GM19043 (cell line): ENCODE data around the gene FSCB.
"Not testable (repeated sequence)": the region's sequence is repeated elsewhere in the genome, so short reads cannot be mapped to it uniquely, and the experiment has no call there.

Experiments used
- ATAC-seq: cut with Tn5 transposase; IDR thresholded peaks from one replicate; pipeline ENCODE4 v1.9.1; 2021; ENCODE audit warnings: low read depth; ENCODE audit not compliant: unreplicated experiment

FSCB gene

DNA sequence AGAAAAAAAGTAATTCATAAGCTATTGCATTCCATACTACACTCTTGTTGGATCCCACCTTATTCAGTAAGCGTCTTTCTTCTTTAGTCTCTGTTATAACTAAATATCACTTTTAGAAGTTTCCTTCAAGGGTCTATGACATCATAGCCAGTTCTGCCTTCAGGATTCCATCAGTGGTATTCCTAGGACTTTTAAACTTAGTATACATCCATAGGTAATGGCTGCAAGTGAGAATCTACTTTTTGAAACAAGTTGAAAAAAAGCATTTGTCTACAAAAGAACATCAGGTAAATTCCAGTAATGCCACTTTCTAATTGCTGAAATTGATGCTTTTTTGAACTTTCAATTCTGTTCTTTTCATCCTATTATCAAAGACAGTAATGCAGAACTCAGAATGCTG lies at the start of gene FSCB:
FSCB (minus strand) TSS at position 101 of the 400 bp plus-strand sequence. CDS start 296 bp downstream, outside the sequence.
- no peak for ATAC-seq

DNA sequence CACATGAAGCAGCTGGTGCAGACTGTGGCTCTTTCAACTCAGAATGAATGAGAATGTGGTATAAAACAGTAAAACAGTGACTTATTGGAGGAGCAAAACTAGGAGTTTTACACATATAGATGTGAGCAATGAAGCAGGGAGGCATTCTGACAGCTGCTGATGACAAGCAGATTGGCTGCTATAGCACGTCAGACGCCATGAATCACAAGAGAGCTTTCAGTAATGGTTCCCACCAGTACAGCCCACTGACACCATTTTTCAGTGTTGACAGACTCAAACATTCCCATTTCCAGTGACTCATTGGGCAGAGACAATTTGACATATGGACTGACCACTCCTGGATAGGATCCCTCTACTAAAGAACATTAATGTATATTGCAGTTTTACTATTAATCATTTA lies 24.6 kb upstream of the FSCB start:
- ATAC-seq: no peak

GRCh38 chr14:44530475-44530874 lies 23.4 kb upstream of the FSCB start:
- no peak for ATAC-seq

- no peak for ATAC-seq
These were observed 21.9 kb upstream of the FSCB start for GRCh38 chr14:44529026-44529425.

GRCh38 chr14:44528180-44528579 lies 21.1 kb upstream of the FSCB start:
- no peak for ATAC-seq

DNA sequence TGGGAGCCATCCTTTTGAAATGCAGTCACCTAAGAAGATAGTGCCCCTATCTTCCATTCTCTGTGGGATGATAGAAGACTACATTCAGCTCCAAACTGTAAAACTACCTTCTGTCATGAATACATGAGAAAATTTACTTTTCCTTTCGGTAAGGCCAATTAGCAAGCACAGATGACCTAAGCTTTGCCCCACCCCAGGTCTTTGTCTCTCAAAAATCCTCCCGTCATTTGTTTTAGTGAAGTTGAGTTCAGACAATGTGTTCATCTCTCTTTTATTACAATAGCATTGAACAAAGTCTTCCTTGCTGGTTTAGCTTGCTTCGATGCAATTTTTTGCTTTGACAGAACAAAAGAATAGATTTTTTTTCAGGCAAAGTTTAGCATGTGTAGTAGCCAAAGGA lies 18.2 kb upstream of the FSCB start:
- no peak for ATAC-seq

DNA sequence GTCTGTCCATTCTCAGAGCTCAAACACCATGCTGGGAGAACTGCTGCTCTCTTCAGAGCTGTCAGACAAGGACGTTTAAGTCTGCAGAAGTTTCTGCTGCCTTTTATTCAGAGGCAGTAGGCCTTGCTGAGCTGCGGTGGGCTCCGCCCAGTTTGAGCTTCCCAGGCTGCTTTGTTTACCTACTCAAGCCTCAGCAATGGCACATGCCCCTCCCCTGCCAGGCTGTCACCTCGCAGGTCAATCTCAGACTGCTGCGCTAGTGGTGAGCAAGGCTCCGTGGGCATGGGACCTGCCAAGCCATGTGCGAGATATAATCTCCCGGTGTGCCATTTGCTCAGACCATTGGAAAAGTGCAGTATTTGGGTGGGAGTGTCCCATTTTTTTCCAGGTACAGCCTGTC lies 8.6 kb upstream of the FSCB start:
- ATAC-seq: not testable (repeated sequence)

DNA sequence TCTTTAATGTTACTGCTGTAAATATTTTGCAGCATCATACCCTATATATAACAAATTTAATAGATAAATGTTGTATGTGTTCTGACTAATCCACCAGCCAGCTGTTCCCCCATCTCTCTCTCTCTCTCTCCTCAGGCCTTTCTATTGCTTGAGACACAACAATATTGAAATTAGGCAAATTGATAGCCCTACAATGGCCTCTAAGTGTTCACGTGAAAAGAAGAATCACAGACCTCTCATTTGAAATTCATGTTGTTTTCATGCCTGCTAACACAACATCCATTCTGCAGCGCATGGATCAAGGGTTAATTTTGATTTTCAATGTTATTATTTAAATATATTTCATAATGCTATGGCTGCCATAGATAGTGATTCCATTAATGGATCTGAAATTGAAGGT lies 1.8 kb upstream of the FSCB start:
- ATAC-seq: no peak

DNA sequence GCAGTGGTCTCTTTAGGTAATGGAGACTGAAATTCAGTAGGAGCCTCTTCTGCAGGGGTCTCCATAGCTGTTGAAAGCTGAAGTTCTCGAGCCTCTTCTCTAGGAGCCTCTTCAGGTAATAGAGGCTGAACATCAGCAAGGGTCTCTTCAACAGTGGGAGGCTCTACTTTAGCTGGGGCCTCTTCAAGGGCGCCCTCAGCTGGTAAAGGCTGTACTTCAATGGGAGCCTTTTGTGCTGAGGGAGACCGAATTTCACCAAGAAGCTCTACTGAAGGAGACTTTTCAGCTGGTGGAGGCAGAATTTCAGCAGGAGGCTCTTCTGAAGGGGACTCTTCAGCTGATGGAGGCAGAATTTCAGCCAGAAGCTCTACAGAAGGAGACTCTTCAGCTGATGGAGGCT lies 1.5 kb downstream of the FSCB start:
- no peak for ATAC-seq

DNA sequence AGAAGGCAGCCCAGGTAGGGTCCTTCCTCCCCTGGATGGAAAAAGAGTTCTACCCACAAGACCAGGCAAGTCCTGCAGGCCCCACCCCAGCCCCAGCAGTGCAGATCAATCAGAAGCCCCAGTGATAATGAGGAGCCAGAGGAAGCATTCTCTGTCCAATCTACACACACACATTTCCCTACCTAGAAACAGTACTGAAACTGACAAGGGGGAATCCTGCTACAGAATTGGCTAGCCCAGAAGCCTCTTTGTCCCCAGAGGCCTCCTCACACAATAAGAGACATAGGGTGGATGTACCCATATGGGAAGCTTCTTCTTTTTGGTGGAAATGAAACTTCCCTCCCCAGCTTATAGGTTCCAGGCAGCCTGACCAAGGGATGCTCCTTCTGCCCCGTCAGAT lies 9.9 kb downstream of the FSCB start:
- ATAC-seq: no peak

DNA sequence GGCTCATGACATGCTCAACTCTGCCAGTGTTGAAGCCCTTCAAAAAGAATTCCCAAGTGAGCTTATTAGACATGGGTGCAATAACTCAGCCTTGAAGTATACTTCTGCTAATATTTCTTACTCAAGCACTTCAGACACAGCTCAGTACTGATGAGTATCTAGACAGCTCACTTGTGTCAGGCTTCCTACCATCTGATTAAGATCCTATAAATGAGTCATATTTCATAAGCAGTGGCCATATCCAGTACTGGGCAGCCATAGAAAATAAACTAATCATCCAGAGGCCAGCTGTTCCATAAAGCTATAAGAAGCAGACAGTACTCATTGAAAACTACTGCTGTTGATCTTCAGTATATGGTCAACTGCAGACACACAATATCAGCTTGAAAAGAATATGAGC lies 12.9 kb downstream of the FSCB start:
- ATAC-seq: no peak

DNA sequence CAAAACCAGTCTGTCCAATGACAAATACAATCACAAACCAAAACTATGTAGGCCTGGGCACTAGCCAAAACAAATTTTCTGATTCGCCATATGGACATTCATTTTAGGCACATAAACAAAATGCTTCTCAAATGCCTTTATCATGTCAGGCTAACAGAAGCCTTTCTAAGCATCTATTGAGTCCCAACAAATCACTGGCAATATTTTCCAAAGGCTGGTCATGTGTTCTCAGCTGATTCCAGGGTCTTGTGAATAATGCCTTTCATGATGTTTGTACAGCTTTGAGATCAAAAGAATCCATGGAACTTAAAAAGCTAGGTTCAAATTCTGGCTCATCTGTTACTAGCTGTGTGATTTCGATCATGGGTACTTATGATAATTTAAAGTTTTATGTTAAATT lies 16.1 kb downstream of the FSCB start:
- no peak for ATAC-seq

DNA sequence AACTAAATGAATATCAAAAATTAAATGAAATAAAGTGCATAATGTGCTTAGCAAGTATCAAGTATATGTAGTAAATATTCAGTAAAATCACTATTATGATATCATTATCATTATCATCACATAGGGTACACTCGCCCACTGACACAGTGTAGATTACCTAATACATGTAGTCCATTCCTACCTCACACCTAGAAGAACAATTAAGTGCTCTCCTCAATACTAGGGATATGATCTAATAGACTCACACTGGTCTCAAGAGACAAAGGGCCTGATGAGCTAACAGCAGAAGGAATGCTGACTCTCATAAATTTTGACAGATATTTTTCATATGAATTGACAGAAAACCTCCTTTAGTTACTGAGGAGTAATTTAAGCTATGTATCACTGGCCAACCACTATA lies 29.1 kb downstream of the FSCB start:
- ATAC-seq: no peak

- ATAC-seq: no peak
These were observed 38.3 kb downstream of the FSCB start for GRCh38 chr14:44468771-44469170.

- no peak for ATAC-seq
These were observed 43.6 kb downstream of the FSCB start for GRCh38 chr14:44463356-44464004.

- ATAC-seq: no peak
These were observed 44.7 kb downstream of the FSCB start for GRCh38 chr14:44462381-44462780.

DNA sequence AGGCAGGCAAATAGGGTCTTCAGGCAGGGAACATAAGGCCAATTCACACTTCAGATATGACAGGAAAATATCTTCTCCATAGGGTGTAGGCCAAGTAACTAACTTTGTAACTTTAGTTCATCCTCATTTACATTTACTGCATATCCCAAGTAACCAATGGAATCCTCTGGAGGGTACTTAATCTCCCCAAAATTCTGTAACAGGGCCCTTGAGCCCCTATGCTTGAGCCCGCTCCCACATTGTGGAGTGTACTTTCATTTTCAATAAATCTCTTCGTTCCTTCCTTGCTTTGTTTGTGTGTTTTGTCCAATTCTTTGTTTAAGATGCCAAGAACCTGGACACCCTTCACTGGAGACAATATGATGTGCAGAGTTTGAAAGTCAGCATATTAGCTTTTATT lies 45.3 kb downstream of the FSCB start:
- ATAC-seq: no peak
